ENCODE results near the gene DEFB127.

DNA sequence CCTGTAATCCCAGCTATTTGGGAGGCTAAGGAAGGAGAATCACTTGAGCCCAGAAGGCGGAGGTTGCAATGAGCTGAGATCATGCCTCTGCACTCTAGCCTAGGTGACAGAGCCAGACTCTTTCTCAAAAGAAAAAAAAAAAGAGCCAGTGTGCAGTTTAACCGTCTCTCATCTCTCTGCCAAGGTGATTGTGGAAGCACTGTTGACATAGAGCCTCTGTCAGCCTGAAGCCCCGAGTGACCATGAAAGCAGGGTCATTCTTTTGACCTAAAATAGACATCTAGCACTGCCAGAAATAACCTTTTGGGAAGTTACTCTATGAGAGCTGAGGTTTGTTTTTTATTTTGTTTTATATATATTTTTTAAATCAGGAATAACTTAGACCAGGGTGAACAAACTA, 7.4 kb downstream of the DEFB127 start:
- no peak for TF ChIP-seq ZNF274 (IDR thresholded peaks at IDR 0.05; ENCODE audit: low read depth, low read length)
- no peak for TF ChIP-seq SUZ12 (IDR thresholded peaks at IDR 0.05; ENCODE audit: extremely low read depth, insufficient read depth, insufficient read length)
